Breast epithelium (tissue), 4 donors: ENCODE results near the gene TMEM14B. TPM values are rescaled to one million over a fixed set of nuclear protein-coding genes. Genes with fewer than 3 reads are reported as not detected.
"Not testable (repeated sequence)": the region's sequence is repeated elsewhere in the genome, so short reads cannot be mapped to it uniquely, and the experiment has no call there.

ENCODE experiments used
- DNase-seq, 2 donors: peaks; one replicate each; pipeline ENCODE4 v3.0.0-alpha.2; 2019; ENCODE audit warnings: low spot score in 2 of 2
- H3K27ac ChIP-seq, 2 donors: fragments of 200-600 bp; sonication (generic) in 1 of 2; one replicate each; pipeline ENCODE4 v1.5.1; 2016 to 2019; ENCODE audit warnings: mild to moderate bottlenecking in 1 of 2
- H3K27me3 ChIP-seq, 2 donors: fragments of 200-600 bp; sonication (generic) in 1 of 2; one replicate each; pipeline versions ENCODE4 v1.5.1 to v1.6.0; 2017 to 2019; ENCODE audit warnings: control low read depth in 1 of 2, mild to moderate bottlenecking in 1 of 2
- H3K36me3 ChIP-seq: fragments of 200-600 bp; one replicate; pipeline ENCODE4 v1.5.1; 2019
- H3K4me1 ChIP-seq, 2 donors: fragments of 200-600 bp; sonication (generic); one replicate each; pipeline ENCODE4 v1.5.1; 2016 to 2019; ENCODE audit warnings: control low read depth in 1 of 2
- H3K4me3 ChIP-seq, 3 donors: fragments of 200-600 bp; sonication (generic); 1 replicate in 2 of 3; 2 replicates in 1 of 3; pipeline ENCODE4 v1.5.1; 2016 to 2019; ENCODE audit warnings: mild to moderate bottlenecking in 3 of 3, moderate library complexity in 2 of 3
- H3K9me3 ChIP-seq, 2 donors: fragments of 200-600 bp; sonication (generic) in 1 of 2; one replicate each; pipeline ENCODE4 v1.5.1; 2016 to 2019; ENCODE audit warnings: control low read depth in 1 of 2
- POLR2A ChIP-seq: fragments of 450-650 bp; IDR thresholded peaks from one replicate; pipeline ENCODE4 v1.6.1; 2016; ENCODE audit warnings: antibody characterized with exemption, mild to moderate bottlenecking, moderate library complexity
- POLR2AphosphoS5 ChIP-seq, 3 donors: sonication (generic); formaldehyde crosslinking; IDR thresholded peaks; one replicate each; pipeline ENCODE4 v1.6.1; 2017; ENCODE audit warnings: antibody characterized with exemption in 3 of 3
- intact Hi-C: fragments of 100-400 bp; cut with DNase I; formaldehyde crosslinking; loops from one replicate; pipeline ENCODE4 v1.15.1; 2023; ENCODE audit warnings: low total_unique reads
- total RNA-seq, 3 donors: library from RNA; depleted of rRNA; stranded (reverse); fragments of >200 nt; gene quantifications; one replicate each; pipeline ENCODE4 v1.1.0, GENCODE V29; 2016
- TF ChIP-seq, protein P1 (sequence below), 3 donors: fragments of 450-650 bp; IDR thresholded peaks; one replicate each; pipeline ENCODE4 v1.5.1; 2016 to 2017; ENCODE audit warnings: antibody characterized with exemption in 3 of 3, mild to moderate bottlenecking in 3 of 3, moderate library complexity in 3 of 3

The TMEM14B gene
- total RNA-seq, 3 donors from 2014 or later, result 65.7 to 102 (median 76.4) TPM

GRCh38 chr6:10749734-10750133 is 2.1 kb downstream of the TMEM14B start:
- intact Hi-C loops, result no loop called here
- H3K9me3 ChIP-seq, result no peaks in the 10 kb centered on the region
- H3K27me3 ChIP-seq, result no peaks in the 10 kb centered on the region
- H3K4me3 ChIP-seq, result no peak overlapping the region
- TF ChIP-seq, protein P1, sequence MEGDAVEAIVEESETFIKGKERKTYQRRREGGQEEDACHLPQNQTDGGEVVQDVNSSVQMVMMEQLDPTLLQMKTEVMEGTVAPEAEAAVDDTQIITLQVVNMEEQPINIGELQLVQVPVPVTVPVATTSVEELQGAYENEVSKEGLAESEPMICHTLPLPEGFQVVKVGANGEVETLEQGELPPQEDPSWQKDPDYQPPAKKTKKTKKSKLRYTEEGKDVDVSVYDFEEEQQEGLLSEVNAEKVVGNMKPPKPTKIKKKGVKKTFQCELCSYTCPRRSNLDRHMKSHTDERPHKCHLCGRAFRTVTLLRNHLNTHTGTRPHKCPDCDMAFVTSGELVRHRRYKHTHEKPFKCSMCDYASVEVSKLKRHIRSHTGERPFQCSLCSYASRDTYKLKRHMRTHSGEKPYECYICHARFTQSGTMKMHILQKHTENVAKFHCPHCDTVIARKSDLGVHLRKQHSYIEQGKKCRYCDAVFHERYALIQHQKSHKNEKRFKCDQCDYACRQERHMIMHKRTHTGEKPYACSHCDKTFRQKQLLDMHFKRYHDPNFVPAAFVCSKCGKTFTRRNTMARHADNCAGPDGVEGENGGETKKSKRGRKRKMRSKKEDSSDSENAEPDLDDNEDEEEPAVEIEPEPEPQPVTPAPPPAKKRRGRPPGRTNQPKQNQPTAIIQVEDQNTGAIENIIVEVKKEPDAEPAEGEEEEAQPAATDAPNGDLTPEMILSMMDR (IDR thresholded peaks at IDR 0.05), result no peak
- TF ChIP-seq POLR2AphosphoS5 (IDR thresholded peaks at IDR 0.05), result no peak
- TF ChIP-seq POLR2A, result no peak
- DNase-seq, result no peak
- no peak overlapping the region for H3K27ac ChIP-seq
- H3K4me1 ChIP-seq, result peaks cover 0 to 11% of the 10 kb centered on the region in 2 donors
- H3K36me3 ChIP-seq, result no peaks in the 10 kb centered on the region

DNA sequence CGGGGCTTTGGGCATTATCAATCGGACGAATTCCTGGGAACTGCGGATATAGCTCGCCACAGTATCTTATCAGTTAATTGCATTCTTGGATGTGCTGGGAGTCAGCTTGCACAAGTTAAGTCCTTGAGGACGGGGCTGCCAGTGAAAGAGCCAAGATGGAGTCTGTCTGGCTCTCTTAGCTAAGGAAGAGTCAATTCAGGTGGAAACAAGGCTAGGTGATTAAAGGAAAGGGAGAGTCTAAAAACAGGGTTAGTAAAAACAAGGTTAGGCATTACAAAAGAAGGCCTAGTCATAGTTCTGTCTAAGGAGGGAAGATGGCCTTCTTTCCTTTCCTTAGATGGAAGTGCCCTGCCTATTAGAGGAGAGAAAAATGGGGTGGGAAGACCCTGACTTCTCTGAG is 3.0 kb downstream of the TMEM14B start:
- H3K4me1 ChIP-seq, result peaks cover 0 to 11% of the 10 kb centered on the region in 2 donors
- H3K27ac ChIP-seq, H3K27me3 ChIP-seq, intact Hi-C loops, H3K36me3 ChIP-seq, H3K9me3 ChIP-seq, H3K4me3 ChIP-seq, DNase-seq: not testable (repeated sequence)

- H3K27ac ChIP-seq, H3K4me3 ChIP-seq, H3K36me3 ChIP-seq, H3K27me3 ChIP-seq, intact Hi-C loops, H3K9me3 ChIP-seq, DNase-seq: not testable (repeated sequence)
- H3K4me1 ChIP-seq, result peaks cover 0 to 11% of the 10 kb centered on the region in 2 donors
Measured at GRCh38 chr6:10751757-10752156, 4.2 kb downstream of the TMEM14B start.

GRCh38 chr6:10756085-10756484 is 8.5 kb downstream of the TMEM14B start:
- intact Hi-C loops, result no loop called here
- no peak overlapping the region for H3K27ac ChIP-seq
- no peaks in the 10 kb centered on the region for H3K36me3 ChIP-seq
- no peaks in the 10 kb centered on the region for H3K9me3 ChIP-seq
- no peaks in the 10 kb centered on the region for H3K27me3 ChIP-seq
- TF ChIP-seq POLR2AphosphoS5 (IDR thresholded peaks at IDR 0.05), result no peak
- TF ChIP-seq POLR2A, result no peak
- TF ChIP-seq, protein P1 (IDR thresholded peaks at IDR 0.05), result no peak
- no peaks in the 10 kb centered on the region for H3K4me1 ChIP-seq
- no peak overlapping the region for H3K4me3 ChIP-seq
- DNase-seq, result no peak

- Histone ChIP-seq H3K27ac (no peak overlapping the region), H3K4me3 (no peak overlapping the region), H3K27me3 (no peaks in the 10 kb centered on the region), H3K4me1 (no peaks in the 10 kb centered on the region), H3K36me3 (no peaks in the 10 kb centered on the region), H3K9me3 (no peaks in the 10 kb centered on the region)
- intact Hi-C loops, result no loop called here
- DNase-seq, result no peak
- no peak for TF ChIP-seq POLR2A
- TF ChIP-seq POLR2AphosphoS5 (IDR thresholded peaks at IDR 0.05), result no peak
- TF ChIP-seq, protein P1 (IDR thresholded peaks at IDR 0.05), result peak; percentile 23 to 41 (median 35)
Measured at GRCh38 chr6:10759312-10759839, 11.8 kb downstream of the TMEM14B start.

- DNase-seq, result no peak
- Histone ChIP-seq H3K9me3 (no peaks in the 10 kb centered on the region), H3K4me1 (no peaks in the 10 kb centered on the region), H3K27ac (no peak overlapping the region), H3K36me3 (no peaks in the 10 kb centered on the region), H3K4me3 (no peak overlapping the region), H3K27me3 (no peaks in the 10 kb centered on the region)
- TF ChIP-seq POLR2A (no peak), POLR2AphosphoS5 (IDR thresholded peaks at IDR 0.05) (no peak)
- TF ChIP-seq, protein P1 (IDR thresholded peaks at IDR 0.05), result no peak
- intact Hi-C loops, result no loop called here
Measured at GRCh38 chr6:10759884-10760329, 12.3 kb downstream of the TMEM14B start.
